GM19043 (cell line): ENCODE measurements around the gene ZBTB47.

ENCODE experiments used
- ATAC-seq: cut with Tn5 transposase; IDR thresholded peaks from one replicate; pipeline ENCODE4 v1.9.1; 2021; ENCODE audit warnings: low read depth; ENCODE audit not compliant: unreplicated experiment

Gene ZBTB47

DNA sequence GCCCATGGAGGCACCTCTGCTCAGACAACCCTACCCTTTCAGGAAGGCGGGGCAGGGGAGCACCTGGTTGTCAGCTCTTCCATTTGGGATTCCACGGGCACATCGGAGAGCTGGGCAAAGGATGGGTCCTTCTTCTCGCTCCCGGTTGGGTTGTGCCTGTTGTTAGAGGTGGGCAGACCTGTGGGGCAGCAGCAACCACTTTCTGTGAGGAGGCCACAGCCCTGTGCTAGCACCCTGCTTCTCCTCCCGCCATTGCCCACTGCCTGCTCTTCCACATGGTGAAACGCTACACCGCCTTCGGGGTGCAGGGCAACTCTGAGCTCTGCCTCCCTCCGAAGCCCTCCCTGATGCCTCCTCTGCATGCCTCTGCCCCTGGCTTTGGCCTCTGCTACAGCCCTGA, 56.1 kb downstream of the ZBTB47 start:
- no peak for ATAC-seq

DNA sequence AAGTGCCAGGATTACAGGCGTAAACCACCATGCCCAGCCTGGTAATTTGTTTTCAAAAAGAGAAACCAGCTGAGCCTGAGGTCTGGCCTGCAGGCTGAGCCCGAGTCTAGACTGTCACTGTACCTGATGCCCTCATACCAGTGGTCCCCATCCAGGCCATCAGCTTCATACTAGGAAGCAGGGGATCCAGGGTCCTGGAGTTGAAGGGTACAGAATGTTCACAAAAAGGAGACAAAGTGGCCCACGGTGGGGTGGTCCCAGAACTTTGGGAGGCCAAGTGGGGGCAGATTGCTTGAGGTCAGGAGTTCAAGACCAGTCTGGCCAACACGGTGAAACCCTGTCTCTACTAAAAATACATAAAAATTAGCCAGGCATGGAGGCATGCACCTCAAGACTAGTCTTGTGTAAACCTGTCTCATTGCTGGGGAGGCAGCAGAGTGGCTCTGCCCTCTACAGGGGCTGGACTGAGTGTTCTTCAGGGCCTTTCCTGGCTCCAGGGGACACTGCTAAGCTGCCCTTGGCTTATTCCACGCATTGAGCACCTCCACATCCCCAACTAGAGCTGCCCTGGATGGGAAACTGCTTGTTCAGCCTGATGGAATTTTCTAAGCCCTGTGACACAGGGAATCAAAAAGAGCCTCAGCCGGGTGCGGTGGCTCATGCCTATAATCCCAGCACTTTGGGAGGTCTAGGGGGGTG, 57.0 kb downstream of the ZBTB47 start:
- ATAC-seq: no peak

DNA sequence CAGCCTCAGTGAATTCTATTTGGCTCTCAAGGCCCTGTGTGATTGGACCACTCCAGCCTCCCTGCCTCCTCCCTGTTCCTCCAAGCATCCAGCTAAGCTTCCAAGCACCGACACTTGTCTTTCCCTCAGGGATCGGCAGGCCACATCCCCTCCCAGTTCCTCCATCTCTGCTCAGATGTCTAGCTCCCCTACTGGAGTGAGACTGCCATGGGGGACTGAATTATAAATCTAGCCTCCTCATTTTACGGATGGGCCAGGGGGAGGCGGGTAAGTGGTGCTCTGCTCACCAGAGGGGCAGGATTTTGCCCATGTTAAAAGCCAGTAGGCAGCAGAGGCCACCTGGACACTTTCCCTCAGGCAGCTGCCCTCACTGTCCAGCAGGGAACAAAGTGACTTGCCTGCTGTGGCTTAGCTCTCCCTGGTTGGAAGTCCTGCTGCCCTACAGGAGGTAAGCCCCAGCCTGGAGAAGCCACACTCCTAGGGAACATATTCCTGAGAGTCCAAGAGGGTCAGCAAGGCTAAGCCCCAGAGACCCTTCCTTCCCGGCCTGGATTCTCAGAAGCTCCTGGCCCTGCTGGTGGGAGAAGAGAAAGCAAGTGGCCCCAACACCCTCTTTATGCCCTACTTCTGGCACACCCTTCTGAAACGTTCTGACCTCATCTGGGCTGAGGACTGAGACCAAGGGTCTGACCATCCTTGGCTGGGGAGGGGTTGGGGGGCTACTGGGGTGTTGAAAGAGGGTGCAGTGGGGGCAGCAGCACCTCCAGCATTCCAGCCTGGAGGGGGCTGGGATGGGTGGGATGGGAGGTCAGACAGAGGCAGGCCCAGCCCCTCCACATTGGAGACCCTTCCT, 58.2 kb downstream of the ZBTB47 start:
- ATAC-seq: no peak

DNA sequence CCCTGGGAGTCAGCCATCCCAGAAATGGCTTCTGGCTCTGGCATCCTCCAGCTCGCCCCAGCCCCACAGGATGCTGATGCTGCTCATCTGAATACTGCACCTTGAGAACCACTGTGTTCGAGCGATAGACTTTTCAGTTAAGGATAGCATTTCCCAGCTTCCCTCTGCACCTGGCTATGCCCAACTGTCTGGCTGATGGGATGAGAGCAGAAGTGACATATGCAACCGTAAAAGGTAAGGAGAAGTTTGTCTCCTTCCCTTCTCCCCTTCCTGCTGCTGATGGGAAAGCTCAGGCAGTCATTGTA, 58.8 kb downstream of the ZBTB47 start:
- no peak for ATAC-seq

DNA sequence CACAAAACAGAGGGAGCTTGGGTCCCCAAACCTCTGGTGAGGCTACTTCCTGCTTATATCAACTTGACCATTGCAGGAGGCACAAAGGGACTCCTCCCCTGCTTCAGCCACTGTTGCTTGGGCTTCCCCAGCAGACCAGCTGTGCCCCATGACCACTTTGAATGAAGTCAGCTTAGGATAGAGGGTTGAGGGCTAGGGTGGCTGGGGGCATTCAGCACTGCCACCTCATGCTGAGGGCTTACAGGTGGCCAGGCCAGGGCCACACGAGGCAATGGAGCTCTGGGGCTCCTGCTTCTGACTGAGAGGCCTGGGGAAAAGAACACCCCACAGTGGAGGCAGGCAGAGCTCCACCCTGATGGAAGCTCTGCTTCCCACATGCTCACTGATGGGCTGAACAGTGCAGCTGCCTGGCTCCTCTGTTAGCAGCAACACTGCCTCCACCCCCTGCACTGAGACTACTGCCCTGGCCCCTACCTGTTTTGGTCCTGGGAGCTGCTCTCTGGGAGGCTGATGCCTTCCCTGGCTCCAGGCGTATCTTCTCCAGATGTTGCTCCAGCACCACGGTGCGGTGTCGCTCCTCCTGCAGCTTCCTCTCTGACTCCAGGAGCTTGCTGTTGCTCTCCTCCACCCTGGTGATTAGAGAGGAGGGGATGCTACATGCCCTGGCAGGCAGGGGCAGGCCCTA, 59.3 kb downstream of the ZBTB47 start:
- no peak for ATAC-seq

DNA sequence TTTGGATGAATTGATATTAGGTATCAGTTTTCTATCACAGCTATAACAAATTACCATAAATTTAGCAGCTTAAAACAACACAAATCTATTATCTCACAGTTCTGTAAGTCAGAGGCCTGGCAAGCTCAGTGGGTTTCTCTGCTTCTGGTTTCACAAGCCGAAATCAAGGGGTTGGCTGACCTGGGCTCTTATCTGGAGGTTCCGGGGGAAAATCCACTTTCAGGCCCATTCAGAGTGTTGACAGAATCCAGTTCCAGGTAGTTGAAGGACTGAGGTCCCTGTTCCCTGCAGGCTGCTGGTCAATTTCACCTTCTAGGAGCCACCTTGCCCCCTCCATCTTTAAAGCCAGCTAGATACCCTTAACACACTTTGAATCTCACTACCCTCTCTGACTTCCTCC, 60.2 kb downstream of the ZBTB47 start:
- ATAC-seq: no peak

DNA sequence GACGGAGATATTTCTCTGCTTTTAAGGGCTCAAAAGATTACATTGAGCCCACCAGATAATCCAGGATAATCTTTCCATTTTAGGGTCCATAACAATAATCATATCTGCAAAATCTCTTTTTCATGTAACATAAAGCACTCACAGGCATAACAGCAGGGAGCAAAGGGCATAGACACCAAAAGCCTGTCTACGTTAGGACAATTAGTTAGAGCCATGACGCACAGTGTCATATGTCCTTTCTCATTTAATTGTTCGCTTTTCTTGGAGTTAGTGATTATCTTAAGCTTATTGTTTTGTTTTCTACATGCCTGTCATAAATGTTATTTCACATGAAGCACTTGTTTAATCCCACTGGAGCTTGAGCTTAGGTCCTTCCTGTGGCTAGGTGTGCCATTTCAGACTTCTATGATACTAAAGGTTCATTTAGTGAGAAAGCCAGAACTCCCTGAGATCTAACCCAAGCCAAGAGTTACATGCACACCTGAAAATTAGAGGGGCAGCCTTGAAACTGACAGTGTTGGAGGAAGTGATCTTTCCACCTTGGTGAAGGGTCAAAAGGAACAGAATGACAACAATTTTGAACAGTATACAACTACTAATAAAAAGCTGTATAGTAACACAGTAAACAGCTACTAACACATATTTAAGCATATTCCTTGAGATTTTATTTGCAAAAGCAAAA, 60.8 kb downstream of the ZBTB47 start:
- no peak for ATAC-seq
